HepG2 (cell line): ENCODE data around the gene LGALS1. TPM values are rescaled to one million over a fixed set of nuclear protein-coding genes. Genes with fewer than 3 reads are reported as not detected.

Experiments
- ARNT2 ChIP-seq: sonication (generic); formaldehyde crosslinking; IDR thresholded peaks from 2 replicates; pipeline ENCODE4 v1.8.0; 2022; ENCODE audit warnings: mild to moderate bottlenecking, low read depth, missing genetic modification reagents, moderate library complexity
- EP300 ChIP-seq, 3 experiments: sonication (generic) in 1 of 3; formaldehyde crosslinking in 1 of 3; IDR thresholded peaks; 2 replicates each; pipeline versions ENCODE4 v1.5.1 to v1.6.1; 2011 to 2020; ENCODE audit warnings: low read depth in 2 of 3, low read length in 2 of 3, borderline replicate concordance in 1 of 3, improper control_type of control experiment in 1 of 3, mild to moderate bottlenecking in 1 of 3, missing genetic modification reagents in 1 of 3, moderate library complexity in 1 of 3
- MED8 ChIP-seq: sonication (generic); formaldehyde crosslinking; IDR thresholded peaks from 2 replicates; pipeline ENCODE4 v1.8.1; 2023; ENCODE audit warnings: mild to moderate bottlenecking, missing genetic modification reagents; ENCODE audit not compliant: insufficient replicate concordance
- MIXL1 ChIP-seq: IDR thresholded peaks from 2 replicates; pipeline ENCODE4 v1.6.1; 2016
- PAX8 ChIP-seq: sonication (generic); formaldehyde crosslinking; IDR thresholded peaks from 2 replicates; pipeline ENCODE4 v1.8.0; 2022; ENCODE audit warnings: mild to moderate bottlenecking, missing genetic modification reagents, borderline replicate concordance
- RBAK ChIP-seq: sonication (generic); formaldehyde crosslinking; IDR thresholded peaks from 2 replicates; pipeline ENCODE4 v1.5.1; 2020; ENCODE audit warnings: mild to moderate bottlenecking, missing genetic modification reagents
- TEAD2 ChIP-seq: sonication (generic); formaldehyde crosslinking; IDR thresholded peaks from 2 replicates; pipeline ENCODE4 v1.9.0; 2021; ENCODE audit warnings: missing genetic modification reagents
- ZFP1 ChIP-seq: IDR thresholded peaks from 2 replicates; pipeline ENCODE4 v1.6.1; 2016
- ZMYM3 ChIP-seq: sonication (generic); formaldehyde crosslinking; IDR thresholded peaks from 2 replicates; pipeline ENCODE4 v1.5.1; 2020; ENCODE audit warnings: mild to moderate bottlenecking, missing genetic modification reagents
- ZNF326 ChIP-seq: sonication (generic); formaldehyde crosslinking; IDR thresholded peaks from 2 replicates; pipeline ENCODE4 v1.4.0; 2020; ENCODE audit warnings: missing genetic modification reagents, borderline replicate concordance
- ZNF431 ChIP-seq: sonication (generic); formaldehyde crosslinking; IDR thresholded peaks from 2 replicates; pipeline ENCODE4 v1.9.0; 2022; ENCODE audit warnings: missing genetic modification reagents, low read depth, mild to moderate bottlenecking, borderline replicate concordance
- ZNF570 ChIP-seq: sonication (generic); formaldehyde crosslinking; IDR thresholded peaks from 2 replicates; pipeline ENCODE4 v1.4.0; 2020; ENCODE audit warnings: mild to moderate bottlenecking, missing genetic modification reagents, borderline replicate concordance
- polyA plus RNA-seq, 8 experiments: library from polyadenylated mRNA; depleted of rRNA in 3 of 8; stranded (reverse) in 7 of 8; unstranded in 1 of 8; fragments of >200 nt; fragmentation: Illumina TruSeq in 4 of 8; extraction: Trizol in 4 of 8; gene quantifications; 2 replicates each; pipeline versions ENCODE4 v1.2.1 to v1.2.3, GENCODE V29; 2011 to 2016; ENCODE audit warnings: low read depth in 4 of 8, missing spikeins in 1 of 8, mixed read lengths in 1 of 8; ENCODE audit not compliant: insufficient read depth in 1 of 8
- total RNA-seq, 5 experiments: library from RNA; depleted of rRNA; stranded (reverse); fragments of >200 nt; fragmentation: Illumina TruSeq; extraction: Trizol; gene quantifications; 2 replicates each; pipeline ENCODE4 v1.2.3, GENCODE V29; 2016; ENCODE audit warnings: low read depth in 1 of 5
- TF ChIP-seq, protein P1 (sequence below): sonication (generic); formaldehyde crosslinking; IDR thresholded peaks from 2 replicates; pipeline ENCODE4 v1.8.1; 2023; ENCODE audit warnings: missing genetic modification reagents, inconsistent platforms, borderline replicate concordance
- TF ChIP-seq, protein P2 (sequence below): sonication (generic); formaldehyde crosslinking; IDR thresholded peaks from 2 replicates; pipeline ENCODE4 v1.4.0; 2020; ENCODE audit warnings: mild to moderate bottlenecking, missing genetic modification reagents
- TF ChIP-seq, protein P3 (sequence below): sonication (generic); formaldehyde crosslinking; IDR thresholded peaks from 2 replicates; pipeline ENCODE4 v1.4.0; 2020; ENCODE audit warnings: missing genetic modification reagents
- TF ChIP-seq, protein P4 (sequence below), 2 experiments: IDR thresholded peaks; 2 replicates each; pipeline ENCODE4 v1.6.1; 2011 to 2012; ENCODE audit warnings: low read length in 2 of 2, borderline replicate concordance in 1 of 2, low read depth in 1 of 2, mild to moderate bottlenecking in 1 of 2, moderate library complexity in 1 of 2

Gene LGALS1
- total and polyA plus RNA-seq, 2 of the 13 experiments (the other 11 are each of a cell fraction or from before 2014, with no cell fraction given) = 103 to 858 TPM

DNA sequence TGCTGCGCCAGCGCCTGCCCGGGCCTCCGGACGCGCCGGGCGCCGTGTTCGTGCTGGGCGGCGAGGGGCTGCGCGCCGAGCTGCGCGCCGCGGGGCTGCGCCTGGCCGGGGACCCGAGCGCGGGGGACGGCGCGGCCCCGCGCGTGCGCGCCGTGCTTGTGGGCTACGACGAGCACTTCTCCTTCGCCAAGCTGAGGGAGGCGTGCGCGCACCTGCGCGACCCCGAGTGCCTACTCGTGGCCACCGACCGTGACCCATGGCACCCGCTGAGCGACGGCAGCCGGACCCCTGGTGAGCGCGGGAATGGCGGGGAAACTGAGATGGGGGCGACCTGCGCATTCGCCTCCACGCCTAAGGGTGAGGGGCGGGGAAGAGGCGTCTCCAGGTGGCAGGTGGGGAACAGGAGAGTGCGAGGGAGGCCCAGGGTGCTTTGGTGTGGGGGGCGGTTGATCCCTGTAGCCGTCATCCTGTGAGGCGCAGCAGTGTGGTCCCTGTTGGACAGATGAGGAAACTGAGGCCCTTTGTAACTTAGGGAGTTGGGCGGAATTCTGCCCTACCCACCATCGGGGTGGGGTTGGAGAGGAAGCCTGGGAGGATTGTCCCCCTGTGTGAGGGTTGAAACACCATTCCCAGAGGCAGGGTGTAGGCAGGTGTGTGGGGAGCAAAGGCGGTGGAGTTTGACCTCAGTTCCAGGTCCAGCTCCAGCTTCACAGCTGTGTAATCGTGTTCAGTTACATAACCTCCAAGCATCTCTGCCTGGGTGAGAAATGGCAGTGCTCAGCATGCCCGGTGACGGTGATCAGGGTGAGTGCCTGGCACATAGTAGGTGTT lies 16.2 kb upstream of the LGALS1 start (continued):
- peak in 1 of 2 experiments; percentile 44; a peak in 1 of 4 replicates for TF ChIP-seq EP300 (IDR thresholded peaks at IDR 0.05; ENCODE audit: low read depth in 2 of 2, low read length in 2 of 2)
- 0 out of 2 replicates have a peak, but pooled peaks have one; percentile 28 for TF ChIP-seq EP300 (CRISPR knock-in tag; IDR thresholded peaks at IDR 0.05; ENCODE audit: borderline replicate concordance)
- TF ChIP-seq, protein P1, sequence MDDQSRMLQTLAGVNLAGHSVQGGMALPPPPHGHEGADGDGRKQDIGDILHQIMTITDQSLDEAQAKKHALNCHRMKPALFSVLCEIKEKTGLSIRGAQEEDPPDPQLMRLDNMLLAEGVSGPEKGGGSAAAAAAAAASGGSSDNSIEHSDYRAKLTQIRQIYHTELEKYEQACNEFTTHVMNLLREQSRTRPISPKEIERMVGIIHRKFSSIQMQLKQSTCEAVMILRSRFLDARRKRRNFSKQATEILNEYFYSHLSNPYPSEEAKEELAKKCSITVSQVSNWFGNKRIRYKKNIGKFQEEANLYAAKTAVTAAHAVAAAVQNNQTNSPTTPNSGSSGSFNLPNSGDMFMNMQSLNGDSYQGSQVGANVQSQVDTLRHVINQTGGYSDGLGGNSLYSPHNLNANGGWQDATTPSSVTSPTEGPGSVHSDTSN (CRISPR knock-in tag) = no peak
- no peak for TF ChIP-seq ZNF431 (CRISPR knock-in tag)
- no peak for TF ChIP-seq ZFP1 (CRISPR knock-in tag)
- no peak for TF ChIP-seq ARNT2
- TF ChIP-seq PAX8 (CRISPR knock-in tag) = 0 out of 2 replicates have a peak, but pooled peaks have one; percentile 35
- TF ChIP-seq MIXL1 (CRISPR knock-in tag) = peak; percentile 47; the same call in 1 of the 2 replicates
- TF ChIP-seq TEAD2 = no peak
- TF ChIP-seq, protein P2, sequence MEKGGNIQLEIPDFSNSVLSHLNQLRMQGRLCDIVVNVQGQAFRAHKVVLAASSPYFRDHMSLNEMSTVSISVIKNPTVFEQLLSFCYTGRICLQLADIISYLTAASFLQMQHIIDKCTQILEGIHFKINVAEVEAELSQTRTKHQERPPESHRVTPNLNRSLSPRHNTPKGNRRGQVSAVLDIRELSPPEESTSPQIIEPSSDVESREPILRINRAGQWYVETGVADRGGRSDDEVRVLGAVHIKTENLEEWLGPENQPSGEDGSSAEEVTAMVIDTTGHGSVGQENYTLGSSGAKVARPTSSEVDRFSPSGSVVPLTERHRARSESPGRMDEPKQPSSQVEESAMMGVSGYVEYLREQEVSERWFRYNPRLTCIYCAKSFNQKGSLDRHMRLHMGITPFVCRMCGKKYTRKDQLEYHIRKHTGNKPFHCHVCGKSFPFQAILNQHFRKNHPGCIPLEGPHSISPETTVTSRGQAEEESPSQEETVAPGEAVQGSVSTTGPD (CRISPR knock-in tag) = no peak
- no peak for TF ChIP-seq RBAK
- peak; percentile 32 for TF ChIP-seq MED8
- no peak for TF ChIP-seq ZNF326 (CRISPR knock-in tag)
- no peak for TF ChIP-seq ZNF570 (CRISPR knock-in tag)
- TF ChIP-seq, protein P3, sequence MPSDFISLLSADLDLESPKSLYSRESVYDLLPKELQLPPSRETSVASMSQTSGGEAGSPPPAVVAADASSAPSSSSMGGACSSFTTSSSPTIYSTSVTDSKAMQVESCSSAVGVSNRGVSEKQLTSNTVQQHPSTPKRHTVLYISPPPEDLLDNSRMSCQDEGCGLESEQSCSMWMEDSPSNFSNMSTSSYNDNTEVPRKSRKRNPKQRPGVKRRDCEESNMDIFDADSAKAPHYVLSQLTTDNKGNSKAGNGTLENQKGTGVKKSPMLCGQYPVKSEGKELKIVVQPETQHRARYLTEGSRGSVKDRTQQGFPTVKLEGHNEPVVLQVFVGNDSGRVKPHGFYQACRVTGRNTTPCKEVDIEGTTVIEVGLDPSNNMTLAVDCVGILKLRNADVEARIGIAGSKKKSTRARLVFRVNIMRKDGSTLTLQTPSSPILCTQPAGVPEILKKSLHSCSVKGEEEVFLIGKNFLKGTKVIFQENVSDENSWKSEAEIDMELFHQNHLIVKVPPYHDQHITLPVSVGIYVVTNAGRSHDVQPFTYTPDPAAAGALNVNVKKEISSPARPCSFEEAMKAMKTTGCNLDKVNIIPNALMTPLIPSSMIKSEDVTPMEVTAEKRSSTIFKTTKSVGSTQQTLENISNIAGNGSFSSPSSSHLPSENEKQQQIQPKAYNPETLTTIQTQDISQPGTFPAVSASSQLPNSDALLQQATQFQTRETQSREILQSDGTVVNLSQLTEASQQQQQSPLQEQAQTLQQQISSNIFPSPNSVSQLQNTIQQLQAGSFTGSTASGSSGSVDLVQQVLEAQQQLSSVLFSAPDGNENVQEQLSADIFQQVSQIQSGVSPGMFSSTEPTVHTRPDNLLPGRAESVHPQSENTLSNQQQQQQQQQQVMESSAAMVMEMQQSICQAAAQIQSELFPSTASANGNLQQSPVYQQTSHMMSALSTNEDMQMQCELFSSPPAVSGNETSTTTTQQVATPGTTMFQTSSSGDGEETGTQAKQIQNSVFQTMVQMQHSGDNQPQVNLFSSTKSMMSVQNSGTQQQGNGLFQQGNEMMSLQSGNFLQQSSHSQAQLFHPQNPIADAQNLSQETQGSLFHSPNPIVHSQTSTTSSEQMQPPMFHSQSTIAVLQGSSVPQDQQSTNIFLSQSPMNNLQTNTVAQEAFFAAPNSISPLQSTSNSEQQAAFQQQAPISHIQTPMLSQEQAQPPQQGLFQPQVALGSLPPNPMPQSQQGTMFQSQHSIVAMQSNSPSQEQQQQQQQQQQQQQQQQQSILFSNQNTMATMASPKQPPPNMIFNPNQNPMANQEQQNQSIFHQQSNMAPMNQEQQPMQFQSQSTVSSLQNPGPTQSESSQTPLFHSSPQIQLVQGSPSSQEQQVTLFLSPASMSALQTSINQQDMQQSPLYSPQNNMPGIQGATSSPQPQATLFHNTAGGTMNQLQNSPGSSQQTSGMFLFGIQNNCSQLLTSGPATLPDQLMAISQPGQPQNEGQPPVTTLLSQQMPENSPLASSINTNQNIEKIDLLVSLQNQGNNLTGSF (CRISPR knock-in tag) = no peak
- TF ChIP-seq ZMYM3 = peak; percentile 81
- TF ChIP-seq, protein P4, sequence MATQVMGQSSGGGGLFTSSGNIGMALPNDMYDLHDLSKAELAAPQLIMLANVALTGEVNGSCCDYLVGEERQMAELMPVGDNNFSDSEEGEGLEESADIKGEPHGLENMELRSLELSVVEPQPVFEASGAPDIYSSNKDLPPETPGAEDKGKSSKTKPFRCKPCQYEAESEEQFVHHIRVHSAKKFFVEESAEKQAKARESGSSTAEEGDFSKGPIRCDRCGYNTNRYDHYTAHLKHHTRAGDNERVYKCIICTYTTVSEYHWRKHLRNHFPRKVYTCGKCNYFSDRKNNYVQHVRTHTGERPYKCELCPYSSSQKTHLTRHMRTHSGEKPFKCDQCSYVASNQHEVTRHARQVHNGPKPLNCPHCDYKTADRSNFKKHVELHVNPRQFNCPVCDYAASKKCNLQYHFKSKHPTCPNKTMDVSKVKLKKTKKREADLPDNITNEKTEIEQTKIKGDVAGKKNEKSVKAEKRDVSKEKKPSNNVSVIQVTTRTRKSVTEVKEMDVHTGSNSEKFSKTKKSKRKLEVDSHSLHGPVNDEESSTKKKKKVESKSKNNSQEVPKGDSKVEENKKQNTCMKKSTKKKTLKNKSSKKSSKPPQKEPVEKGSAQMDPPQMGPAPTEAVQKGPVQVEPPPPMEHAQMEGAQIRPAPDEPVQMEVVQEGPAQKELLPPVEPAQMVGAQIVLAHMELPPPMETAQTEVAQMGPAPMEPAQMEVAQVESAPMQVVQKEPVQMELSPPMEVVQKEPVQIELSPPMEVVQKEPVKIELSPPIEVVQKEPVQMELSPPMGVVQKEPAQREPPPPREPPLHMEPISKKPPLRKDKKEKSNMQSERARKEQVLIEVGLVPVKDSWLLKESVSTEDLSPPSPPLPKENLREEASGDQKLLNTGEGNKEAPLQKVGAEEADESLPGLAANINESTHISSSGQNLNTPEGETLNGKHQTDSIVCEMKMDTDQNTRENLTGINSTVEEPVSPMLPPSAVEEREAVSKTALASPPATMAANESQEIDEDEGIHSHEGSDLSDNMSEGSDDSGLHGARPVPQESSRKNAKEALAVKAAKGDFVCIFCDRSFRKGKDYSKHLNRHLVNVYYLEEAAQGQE (IDR thresholded peaks at IDR 0.05; ENCODE audit: borderline replicate concordance in 1 of 2, low read depth in 1 of 2, low read length in 2 of 2) = peak in 1 of 2 experiments; percentile 4; a peak in 1 of 4 replicates
